Stimulated activated CD8-positive, alpha-beta memory T cell treated with anti-CD3 and anti-CD28 coated beads, Interleukin-15, amount 100 ng/mL, for 4 hours (primary cell): ENCODE results near the gene CCNJL.
"Not testable (repeated sequence)": the region's sequence is repeated elsewhere in the genome, so short reads cannot be mapped to it uniquely, and the experiment has no call there.

ENCODE experiments used
- DNase-seq, 2 donors: peaks; one replicate each; pipeline ENCODE4 v3.0.0-alpha.2; 2020; ENCODE audit warnings: low read depth in 2 of 2

The CCNJL gene

DNA sequence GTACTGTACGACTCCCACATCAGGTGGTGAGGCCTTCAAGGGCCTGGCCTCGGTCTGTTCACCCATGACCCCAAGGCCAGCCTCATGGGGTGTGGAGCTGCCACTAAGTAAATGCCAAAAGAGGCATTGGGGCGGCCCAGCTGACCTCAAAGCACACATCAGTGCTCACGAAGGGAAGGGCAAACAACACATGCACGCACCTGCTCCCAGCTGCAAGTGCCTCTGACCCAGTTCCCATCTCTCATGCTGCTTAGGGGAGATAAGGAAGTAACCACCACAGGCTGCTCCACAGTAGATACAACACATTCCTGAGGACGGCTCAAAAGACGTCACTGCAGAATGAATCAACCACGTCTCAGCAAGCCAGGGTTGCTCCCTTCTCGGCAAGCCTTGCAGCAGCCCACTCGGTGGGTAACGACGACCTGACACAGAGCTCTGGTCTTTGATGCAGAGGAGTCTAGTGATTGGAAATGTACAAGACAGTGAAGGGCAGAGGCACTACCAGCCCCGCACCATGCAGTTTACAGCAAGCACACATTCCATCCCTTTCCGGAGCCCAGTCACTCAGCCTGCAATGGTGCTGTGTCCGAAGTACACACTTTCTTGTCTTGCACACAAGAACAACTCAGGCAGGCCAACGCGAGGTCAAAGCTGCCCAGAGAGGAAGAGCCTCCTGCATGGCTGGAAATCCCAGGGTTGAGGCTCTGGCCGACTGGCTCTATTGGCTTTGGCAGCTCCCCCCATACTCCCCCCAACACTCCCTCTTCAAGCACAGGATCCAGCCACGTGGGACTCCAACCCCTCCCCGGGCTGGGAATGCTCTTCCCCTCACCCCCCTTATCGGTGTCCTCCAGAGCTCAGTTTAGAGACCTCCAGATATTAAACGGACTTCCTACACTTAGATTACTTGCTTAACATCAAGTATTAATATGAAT, 51.2 kb downstream of the CCNJL start:
- no peak for DNase-seq

DNA sequence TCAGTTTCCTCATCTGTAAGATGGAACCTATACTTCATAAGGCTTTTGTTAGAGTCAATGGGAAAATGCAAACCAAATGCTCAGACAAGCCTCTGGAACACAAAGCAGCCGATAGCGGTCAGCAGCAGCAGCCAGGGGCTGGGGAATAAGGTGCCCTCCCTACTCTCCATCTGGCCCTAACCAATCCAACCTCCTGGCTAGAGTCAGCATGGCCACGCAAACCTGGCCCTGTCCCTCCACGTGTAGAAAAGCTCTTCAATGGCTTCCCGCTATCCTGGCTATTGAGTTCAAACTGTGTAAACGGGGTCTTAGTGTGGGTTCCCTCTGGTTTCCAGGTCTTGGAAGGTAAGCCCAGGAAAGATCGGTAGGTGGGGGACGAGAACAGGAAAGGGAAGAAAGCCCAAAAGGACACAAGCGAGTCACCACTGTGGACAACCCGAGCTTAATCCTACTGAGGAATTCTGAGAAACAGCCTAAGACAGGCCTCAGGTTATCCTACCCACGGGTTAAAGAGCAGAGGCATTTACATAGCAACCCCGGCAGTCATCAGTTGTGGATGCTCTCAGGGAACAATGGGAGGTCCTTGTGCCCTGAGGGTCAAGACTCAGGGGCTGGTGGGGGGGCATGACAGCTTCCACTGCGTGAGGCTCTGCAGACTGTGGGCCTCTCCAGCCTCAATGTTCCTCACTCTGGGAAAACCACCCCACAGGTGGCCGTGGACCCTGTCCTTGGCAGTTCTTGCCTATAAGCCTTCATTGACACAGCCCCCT, 52.2 kb downstream of the CCNJL start:
- no peak for DNase-seq

DNA sequence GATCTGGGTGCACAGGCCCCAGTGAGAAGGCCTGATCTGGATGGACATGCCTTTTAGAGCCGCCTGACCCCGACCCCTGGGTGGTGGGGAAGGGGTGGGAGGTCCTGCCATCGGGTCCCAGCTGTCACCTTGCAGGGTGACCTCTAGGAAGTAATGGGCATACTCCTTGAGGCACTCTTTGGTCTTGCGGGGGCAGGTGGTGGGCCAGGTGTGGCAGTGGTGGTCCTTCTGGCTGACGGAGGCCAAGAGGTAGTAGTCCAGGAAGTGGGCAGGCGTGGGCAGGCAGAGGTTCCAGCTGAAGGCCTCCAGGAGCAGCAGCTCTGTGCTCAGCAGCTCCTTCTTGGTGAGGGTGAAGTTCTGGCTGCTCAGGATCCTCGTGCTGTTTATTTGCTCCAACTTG, 53.0 kb downstream of the CCNJL start:
- no peak for DNase-seq

DNA sequence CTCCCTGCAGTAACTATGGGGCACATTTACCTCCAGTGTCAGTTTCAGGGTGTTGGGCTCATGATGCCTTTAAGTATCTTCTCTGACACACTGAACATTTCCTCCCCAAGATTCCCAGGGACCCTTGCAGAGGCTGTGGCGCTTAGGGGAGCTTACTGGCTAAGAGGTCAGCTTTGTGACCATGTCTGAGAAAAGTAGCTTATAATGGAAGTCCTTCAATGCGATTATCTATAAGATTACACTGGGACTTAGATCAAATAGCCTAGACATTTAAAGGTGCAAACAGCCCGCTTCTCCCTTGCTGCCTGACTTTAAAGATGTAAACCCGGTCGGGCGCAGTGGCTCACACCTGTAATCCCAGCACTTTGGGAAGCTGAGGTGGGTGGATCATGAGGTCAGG, 57.7 kb downstream of the CCNJL start:
- no peak for DNase-seq

DNA sequence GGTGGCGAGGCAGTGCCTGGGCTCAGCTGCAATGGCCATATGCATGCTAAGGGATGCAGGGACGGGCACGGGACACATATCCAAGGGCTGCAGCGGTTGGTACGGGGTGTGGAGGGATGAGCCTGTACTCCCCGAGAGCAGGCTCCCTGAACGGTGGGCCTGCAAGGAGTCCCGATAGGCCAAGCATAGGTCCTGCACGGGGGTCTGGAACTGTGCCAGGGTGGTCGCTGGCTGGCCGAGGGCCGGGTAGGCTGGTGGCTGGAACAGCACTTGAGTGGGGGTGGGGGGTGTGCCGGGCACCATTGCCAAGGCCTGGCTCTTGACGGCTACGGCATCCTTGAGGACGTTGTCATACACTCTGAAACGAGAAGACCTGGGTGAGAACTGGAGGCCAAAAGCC, 58.9 kb downstream of the CCNJL start:
- no peak for DNase-seq

DNA sequence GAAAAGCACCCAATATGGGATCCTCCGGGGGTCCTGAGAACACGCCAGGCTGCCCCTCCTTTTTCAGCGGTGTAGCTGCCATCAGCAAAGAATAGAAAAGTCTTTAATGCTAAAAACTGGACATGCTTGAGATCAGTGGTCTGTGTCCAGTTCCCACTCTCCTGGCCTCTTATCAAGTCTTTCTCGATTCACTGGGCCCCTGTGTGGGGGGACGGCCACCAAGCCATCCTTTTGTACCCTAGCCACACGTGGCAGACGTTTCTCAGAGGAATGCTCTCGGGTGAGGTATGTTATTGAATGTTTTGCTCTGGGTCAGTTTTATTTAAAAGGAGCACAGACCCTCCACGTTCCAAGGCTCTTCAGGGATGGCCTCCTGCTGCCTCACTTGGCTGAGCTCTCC, 59.4 kb downstream of the CCNJL start:
- DNase-seq = no peak

DNA sequence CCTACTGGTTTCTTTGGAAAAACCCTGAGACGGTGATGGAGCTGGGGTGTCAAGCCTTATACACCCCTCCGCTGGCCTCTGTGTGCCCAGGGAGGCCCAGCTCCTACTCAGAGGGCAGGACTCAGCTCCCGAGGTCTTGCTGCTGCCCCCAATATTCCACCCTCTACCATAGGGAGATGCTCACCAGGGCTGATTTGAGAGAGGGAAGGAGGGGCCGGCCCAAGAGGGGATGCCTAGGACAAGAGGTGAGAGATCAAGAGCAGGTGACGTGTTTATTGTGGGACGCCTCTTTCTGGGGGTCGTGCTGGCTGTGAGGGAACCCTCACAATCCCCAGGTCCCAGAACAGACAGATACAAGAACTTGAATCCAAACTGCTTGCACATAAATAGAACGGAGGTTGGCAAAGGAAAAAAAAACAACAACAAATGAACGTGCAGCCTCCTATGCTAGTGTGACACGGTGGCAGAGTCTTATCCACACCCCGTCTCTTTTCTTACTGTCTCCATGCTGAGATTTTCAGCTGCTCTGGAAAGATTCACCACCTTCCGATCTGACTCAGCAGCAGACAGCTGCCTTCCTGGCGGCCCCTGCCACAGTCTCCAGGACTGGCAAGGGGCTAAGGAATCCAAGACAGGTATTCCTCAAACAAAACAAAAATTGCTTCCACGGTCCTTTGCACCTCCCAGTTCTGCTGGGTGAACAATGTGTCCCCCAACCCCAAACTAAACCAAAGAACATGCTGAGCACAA, 60.8 kb downstream of the CCNJL start:
- DNase-seq = no peak

DNA sequence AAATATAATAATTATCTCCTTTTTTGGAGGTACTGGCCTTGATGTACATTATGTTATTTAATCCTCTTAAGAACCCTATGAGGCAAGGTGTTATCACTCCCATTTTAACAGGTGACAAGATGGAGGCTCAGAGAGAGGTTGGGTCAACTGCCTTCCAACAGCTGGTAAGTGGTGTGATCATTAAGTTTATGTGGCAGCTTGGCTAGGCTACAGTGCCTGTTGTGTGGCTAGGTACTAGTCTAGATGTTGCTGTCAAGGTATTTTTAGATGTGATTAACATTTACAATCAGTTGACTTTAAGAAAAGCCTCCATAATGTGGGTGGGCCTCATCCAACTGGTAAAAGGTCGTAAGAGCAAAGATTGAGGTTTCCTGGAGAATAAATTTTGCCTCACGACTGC, 61.5 kb downstream of the CCNJL start:
- no peak for DNase-seq

DNA sequence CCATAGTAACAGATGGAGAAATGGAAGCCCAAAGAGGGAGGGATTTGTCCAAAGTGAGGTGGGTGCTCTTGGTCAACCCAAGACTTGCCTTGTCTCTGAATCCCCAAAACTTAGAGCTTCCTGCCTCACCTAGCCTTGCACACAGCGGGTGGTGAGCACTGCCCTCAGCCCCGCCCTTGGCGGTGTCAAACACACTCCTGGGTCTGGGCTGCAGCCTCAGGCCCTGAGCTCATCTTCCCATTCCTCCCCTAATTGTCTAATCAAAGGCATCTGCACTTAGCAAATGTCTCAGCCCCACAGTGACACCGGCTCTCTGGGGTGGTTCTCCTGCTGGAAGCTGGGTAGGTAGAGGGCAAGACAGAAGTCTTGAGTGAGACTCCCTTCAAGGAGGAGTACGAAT, 62.1 kb downstream of the CCNJL start:
- no peak for DNase-seq

DNA sequence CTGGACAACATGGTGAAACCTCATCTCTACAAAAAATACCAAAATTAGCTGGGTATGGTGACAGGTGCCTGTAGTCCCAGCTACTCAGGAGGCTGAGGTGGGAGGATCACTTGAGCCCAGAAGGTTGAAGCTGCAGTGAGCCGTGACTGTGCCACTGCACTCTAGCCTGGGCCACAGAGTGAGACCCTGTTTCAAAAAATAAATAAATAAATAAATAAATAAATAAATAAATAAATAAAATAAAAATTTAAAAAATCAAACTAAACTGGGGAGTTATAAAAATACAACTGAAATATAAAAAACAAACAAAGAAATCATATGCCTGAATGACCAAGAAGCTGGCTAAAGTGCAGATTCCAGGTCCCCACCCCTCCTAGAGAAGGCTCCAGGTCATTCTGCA, 62.8 kb downstream of the CCNJL start:
- DNase-seq = not testable (repeated sequence)

DNA sequence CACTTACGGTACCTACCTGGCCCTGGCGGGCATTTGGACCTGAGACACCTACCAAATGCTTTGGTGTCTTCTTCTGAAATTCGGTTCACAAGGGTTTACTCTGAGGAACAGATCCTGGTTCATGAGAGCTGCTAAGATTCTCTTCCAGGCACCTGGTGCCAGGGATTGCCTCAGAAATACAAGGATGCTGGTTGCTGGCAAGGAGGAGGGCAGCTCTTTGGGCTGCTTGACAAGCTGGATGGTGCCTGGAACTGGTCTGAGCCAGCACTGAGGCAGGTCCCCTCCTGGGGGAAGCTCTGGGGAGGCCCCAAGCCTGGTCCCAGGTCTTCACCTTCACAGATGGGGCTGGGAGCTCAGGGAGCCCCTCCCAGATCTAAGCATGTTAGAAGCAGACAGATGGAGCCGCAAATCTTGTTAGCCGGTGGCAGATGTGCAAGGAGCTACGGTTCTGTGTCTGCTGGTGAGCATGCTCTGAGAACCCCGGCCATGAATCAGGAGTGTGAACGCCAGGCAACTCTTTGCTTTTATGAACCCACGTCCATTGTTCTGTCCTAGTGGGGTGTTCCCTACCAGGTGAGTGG, 66.8 kb downstream of the CCNJL start:
- DNase-seq = no peak

DNA sequence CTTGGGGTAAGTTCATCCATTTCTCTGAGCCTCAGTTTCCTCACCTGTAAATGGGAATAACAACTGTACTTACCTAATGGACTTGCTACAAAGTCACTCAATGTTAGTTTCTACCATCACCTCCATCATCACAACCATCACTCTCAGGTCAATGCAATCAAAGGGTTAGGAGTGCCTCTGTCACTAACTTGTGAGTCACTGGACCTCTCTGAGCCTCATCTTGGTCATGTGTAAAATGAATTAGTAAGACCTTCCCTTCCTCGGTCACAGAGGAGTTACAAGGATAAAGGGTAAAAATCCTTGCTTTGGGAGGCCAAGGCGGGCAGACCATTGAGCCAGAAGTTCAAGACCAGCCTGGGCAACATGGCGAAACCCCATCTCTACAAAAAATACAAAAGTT, 70.2 kb downstream of the CCNJL start:
- no peak for DNase-seq

DNA sequence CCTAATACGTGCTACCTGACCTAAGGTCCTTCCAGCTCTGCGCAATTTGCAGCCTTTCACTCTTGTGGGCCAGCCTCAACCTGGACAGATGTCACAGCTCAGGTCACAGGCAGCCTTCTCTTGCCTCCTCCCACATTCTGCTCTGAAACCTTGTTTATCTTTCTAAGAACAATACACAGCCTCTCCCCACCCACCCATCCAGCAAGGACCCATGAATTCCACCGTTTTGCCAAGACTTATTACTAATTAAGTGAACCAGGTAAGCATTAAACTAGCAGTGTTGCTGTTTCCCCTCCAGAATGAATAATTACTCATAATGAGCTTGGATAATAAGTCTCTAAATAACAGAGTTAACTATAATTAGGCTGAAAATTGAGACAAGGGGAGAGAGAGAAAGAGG, 72.0 kb downstream of the CCNJL start:
- DNase-seq = no peak

DNA sequence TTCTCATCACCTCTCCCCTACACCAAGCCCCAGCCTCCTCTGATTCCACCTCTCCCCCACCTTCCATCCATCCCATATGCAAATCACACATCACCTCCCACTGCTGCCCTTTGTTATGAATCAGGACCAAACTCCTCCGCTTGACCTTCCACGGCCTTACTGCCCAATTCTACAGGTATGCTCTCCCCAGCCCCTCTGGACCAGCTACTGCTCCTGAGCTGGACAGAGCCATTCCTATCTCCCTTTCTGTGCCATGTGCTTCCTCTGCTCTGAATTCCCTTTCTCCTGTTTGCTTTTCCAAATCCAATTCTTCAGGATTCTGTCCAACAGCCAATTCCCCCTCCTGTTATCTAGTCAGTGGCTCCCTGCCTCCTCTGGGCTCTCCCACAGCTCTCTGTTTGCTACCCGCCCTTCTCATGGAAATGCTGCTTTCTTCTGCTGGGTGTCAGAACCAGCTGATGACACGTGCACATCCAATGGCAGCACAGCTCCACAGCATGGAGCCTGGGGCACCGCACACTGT, 74.7 kb downstream of the CCNJL start:
- DNase-seq = no peak

DNA sequence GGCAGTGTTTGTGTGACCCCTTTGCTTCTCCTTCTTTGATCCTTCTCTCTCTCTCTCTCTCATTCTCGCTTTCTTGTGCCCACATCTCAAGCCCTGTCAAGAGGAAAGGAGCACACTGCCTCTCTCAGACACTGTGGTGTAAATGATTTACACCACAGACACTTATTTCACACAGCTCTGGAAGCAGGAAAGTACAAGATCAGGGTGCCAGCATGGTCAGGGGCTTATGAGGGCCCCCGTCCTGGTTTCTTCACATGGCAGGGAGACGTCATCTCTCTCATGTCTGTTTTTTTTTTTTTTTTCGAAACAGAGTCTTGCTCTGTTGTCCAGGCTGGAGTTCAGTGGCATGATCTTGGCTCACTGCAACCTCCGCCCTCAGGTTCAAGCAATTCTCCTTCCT, 76.6 kb downstream of the CCNJL start:
- DNase-seq = no peak

DNA sequence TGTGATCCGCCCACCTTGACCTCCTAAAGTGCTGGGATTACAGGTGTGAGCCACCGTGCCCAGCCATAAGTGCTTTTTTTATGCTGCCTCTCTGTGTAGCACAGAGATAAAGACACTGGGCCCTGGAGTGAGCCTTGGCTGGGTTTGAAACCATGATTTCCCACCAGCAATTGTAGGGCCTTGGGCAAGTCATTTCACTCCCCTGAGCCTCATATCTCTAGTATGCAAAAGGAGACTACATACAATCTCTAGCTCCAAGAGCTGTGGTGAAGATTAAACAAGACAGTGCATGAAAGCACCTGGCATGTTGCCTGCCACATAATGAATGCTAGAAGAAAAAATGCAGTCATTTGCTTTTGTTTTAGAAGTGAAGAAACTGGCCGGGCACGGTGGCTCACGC, 79.1 kb downstream of the CCNJL start:
- no peak for DNase-seq

DNA sequence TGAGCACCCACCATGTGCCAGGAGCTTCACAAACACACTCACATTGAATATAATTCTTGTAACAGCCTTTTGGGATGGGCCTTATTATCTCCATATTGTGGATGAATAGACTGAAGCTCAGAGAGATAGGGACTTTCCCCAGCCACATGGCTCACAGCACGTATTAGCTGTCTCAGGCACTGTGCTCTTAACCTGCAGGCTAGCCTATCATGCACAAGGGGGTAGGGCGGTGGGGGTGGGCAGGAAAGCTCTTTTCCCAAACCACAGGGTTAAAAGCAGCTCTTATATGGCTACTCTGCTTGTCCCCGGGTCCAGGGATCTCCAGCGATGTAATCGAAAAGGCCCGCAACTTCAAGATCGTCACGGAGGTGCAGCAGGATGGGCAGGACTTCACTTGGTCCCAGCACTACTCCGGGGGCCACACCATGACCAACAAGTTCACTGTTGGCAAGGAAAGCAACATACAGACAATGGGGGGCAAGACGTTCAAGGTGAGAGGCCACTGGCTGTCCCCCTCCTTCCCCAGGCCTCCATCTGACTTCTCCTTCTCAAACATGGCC, 80.5 kb downstream of the CCNJL start:
- DNase-seq = no peak

DNA sequence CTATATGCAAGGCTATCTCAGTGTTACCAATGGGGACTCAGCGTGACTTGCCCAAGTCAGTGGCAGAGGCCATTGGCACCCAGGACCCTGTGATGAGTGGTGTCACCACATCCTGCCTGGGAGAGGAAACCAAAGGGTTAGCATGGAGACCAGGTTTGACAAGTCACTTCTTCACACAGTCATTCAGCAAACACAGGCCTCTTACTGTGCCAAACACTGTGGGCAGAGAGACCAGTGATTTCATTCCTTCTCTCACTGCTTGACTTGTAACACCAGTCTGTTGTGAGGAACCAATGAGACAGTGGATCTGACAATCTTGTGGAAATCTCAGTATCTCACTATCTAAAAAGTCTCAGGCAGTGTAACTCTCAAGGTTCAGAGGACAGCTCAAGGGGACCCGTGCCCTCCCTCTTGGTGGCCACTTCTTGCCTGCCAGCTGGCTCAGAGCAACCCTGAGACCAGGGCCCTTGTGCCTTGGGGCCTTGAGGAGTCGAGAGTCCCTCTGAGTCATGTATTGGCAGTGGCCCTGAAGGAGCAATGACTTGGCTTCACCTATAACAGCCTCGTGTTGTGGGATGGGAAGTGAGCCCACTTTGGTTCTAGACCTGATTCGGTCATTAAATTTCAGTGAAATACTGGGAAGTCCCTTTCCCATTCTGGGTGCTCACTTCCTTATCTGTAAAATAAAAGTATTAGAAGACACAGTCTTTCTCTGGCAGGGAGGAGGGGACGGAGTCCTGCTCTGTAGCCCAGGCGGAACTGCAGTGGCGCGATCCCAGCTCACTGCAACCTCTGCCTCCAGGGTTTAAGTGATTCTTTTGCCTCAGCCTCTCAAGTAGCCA, 81.5 kb downstream of the CCNJL start:
- DNase-seq = no peak

DNA sequence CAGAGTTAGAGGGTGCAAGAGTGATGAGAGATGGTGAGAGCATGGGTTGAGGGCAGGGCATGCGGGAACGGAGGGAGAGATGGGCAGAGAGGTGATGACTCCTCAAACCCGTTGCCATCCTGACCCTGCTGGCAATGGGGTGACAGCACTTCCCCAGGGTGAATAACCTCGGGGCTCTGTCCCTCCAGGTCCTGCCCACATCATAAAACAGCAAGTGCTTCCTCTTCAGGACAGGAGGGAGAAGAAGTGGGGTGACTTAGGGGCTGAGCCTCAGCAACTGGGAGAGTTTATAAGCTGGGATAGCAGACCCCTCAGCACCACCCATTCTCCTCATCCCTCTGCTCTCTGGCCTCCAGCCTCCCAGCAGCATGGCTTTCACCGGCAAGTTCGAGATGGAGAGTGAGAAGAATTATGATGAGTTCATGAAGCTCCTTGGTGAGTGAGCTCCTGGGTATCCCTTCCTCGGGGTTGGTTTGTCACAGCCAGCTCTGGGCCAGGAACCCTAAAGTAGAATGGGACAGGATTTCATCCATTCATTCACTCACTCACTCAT, 83.1 kb downstream of the CCNJL start, which contains the start of gene FABP6:
Gene FABP6, plus strand, starts transcription at position 317 of the 553 bp plus-strand sequence. Its CDS starts 52 bp downstream, at position 369.
- DNase-seq = no peak

DNA sequence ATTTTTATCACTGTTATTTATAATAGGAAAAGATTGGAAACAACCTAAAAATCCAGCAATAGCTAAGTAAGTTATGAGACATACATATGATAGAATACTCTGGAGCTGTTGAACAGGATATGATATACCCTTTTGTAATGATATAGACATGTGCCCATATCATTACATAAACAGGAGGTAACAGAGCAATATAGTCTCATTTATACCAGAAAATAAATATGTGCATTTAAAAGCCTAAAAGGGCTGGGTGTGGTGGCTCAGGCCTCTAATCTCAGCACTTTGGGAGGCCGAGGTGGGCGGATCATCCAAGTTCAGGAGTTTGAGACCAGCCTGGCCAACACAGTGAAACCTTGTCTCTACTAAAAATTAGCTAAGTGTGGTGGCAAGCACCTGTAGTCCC, 85.4 kb downstream of the CCNJL start:
- DNase-seq = no peak
